DOHH2 (cell line): ENCODE results near the gene ZNF609.

Experiments used
- CTCF ChIP-seq: fragments of 200-600 bp; sonication (generic); IDR thresholded peaks from one replicate; pipeline ENCODE4 v1.5.1; 2014; ENCODE audit warnings: antibody characterized with exemption, mild to moderate bottlenecking, low read depth, low read length; ENCODE audit not compliant: poor library complexity, severe bottlenecking
- EZH2phosphoT487 ChIP-seq: fragments of 200-600 bp; sonication (generic); IDR thresholded peaks from 2 replicates; pipeline ENCODE4 v1.6.1; 2017; ENCODE audit warnings: borderline replicate concordance, mild to moderate bottlenecking, antibody characterized with exemption, low read length, moderate library complexity, mixed read lengths

GRCh38 chr15:64547275-64547674 lies 86.9 kb downstream of the ZNF609 start:
- TF ChIP-seq CTCF, result no peak
- no peak for TF ChIP-seq EZH2phosphoT487
